Endothelial cell of umbilical vein (primary cell): ENCODE measurements around the gene CRIM1. TPM values are rescaled to one million over a fixed set of nuclear protein-coding genes. Genes with fewer than 3 reads are reported as not detected.

Experiments used
- BruUV-seq: library from RNA; stranded (reverse); fragments of 400-500 nt; replicated peaks from 2 replicates; lab custom pipeline; 2021; lab: Mats Ljungman, UMichigan
- CTCF ChIA-PET: fragments of 300-600, 350-600 bp; sonication (Branson Sonifier 250); formaldehyde crosslinking; loops from one replicate; lab custom pipeline; 2021; ENCODE audit warnings: antibody characterized with exemption, inconsistent platforms; lab: Charles Lee
- POLR2A ChIA-PET: fragments of 300-600, 350-600 bp; sonication (Branson Sonifier 250); formaldehyde crosslinking; loops from one replicate; lab custom pipeline; 2021; ENCODE audit warnings: antibody characterized with exemption, inconsistent platforms; lab: Charles Lee
- DNase-seq: peaks from one replicate; pipeline ENCODE4 v3.0.0-alpha.2; 2011; ENCODE audit warnings: low read depth, low spot score
- FAIRE-seq: peaks from 2 replicates; lab custom pipeline; 2011; peaks lifted over from hg19 to GRCh38; lab: Jason Lieb, UNC
- H2AFZ ChIP-seq: 2 replicates; pipeline ENCODE4 v1.6.0; 2012; ENCODE audit warnings: low read depth, low read length, control low read depth, inconsistent platforms
- H3K27ac ChIP-seq: 2 replicates; pipeline ENCODE4 v1.5.1; 2011; ENCODE audit warnings: low read depth, mild to moderate bottlenecking, control low read depth, low read length, moderate library complexity; ENCODE audit not compliant: insufficient read depth
- H3K27me3 ChIP-seq, 2 experiments: 2 replicates each; pipeline versions ENCODE4 v1.6.0 to v1.6.1; 2011; ENCODE audit warnings: low read length in 2 of 2, mixed read lengths in 1 of 2; ENCODE audit not compliant: control insufficient read depth in 2 of 2, insufficient read depth in 2 of 2
- H3K36me3 ChIP-seq, 2 experiments: 2 replicates in 1 of 2; 3 replicates in 1 of 2; pipeline ENCODE4 v1.5.1; 2011; ENCODE audit warnings: low read length in 2 of 2, mild to moderate bottlenecking in 1 of 2, moderate library complexity in 1 of 2; ENCODE audit not compliant: control insufficient read depth in 2 of 2, insufficient read depth in 2 of 2; ENCODE audit errors: extremely low read depth in 1 of 2
- H3K4me1 ChIP-seq: 3 replicates; pipeline ENCODE4 v1.5.1; 2011; ENCODE audit warnings: mild to moderate bottlenecking, low read length; ENCODE audit not compliant: control insufficient read depth, insufficient read depth; ENCODE audit errors: extremely low read depth
- H3K4me2 ChIP-seq: 2 replicates; pipeline ENCODE4 v1.6.1; 2011; ENCODE audit warnings: low read length, control low read depth, mixed read lengths; ENCODE audit not compliant: insufficient read depth
- H3K4me3 ChIP-seq, 3 experiments: fragments of 200-600 bp in 1 of 3; sonication (generic), shearing (Covaris generic) in 1 of 3; replicated peaks in 1 of 3; 2 replicates each; pipeline ENCODE4 v1.5.1; 2011 to 2016; ENCODE audit warnings: control low read depth in 3 of 3, low read length in 3 of 3, mild to moderate bottlenecking in 2 of 3, inconsistent platforms in 1 of 3, low read depth in 1 of 3, moderate library complexity in 1 of 3; ENCODE audit not compliant: insufficient read depth in 1 of 3
- H3K79me2 ChIP-seq: 2 replicates; pipeline ENCODE4 v1.6.0; 2012; ENCODE audit warnings: low read length, inconsistent platforms; ENCODE audit not compliant: control insufficient read depth, insufficient read depth
- H3K9ac ChIP-seq: replicated peaks from 2 replicates; pipeline ENCODE3; 2011; ENCODE audit warnings: low read length, control low read depth; ENCODE audit not compliant: insufficient read depth; ENCODE audit errors: extremely low read depth
- H3K9me1 ChIP-seq: replicated peaks from 3 replicates; pipeline ENCODE4 v1.6.0; 2011; ENCODE audit warnings: mild to moderate bottlenecking, low read length; ENCODE audit not compliant: control insufficient read depth, insufficient read depth; ENCODE audit errors: extremely low read depth
- H3K9me3 ChIP-seq: replicated peaks from 2 replicates; pipeline ENCODE4 v1.5.1; 2012; ENCODE audit warnings: low read length, inconsistent platforms; ENCODE audit not compliant: control insufficient read depth, insufficient read depth
- H4K20me1 ChIP-seq: replicated peaks from 2 replicates; pipeline ENCODE3; 2011; ENCODE audit warnings: mild to moderate bottlenecking, low read length; ENCODE audit not compliant: control insufficient read depth, insufficient read depth; ENCODE audit errors: extremely low read depth
- CTCF ChIP-seq, 2 donors: IDR thresholded peaks; 1 replicate in 1 of 2; 2 replicates in 1 of 2; pipeline ENCODE4 v1.5.1; 2011; ENCODE audit warnings: low read length in 2 of 2, mild to moderate bottlenecking in 2 of 2, moderate library complexity in 2 of 2, control low read depth in 1 of 2, inconsistent platforms in 1 of 2, low read depth in 1 of 2; ENCODE audit not compliant: insufficient read depth in 1 of 2; ENCODE audit errors: extremely low read depth in 1 of 2
- FOS ChIP-seq: IDR thresholded peaks from 2 replicates; pipeline ENCODE4 v1.6.1; 2011; ENCODE audit warnings: mild to moderate bottlenecking, low read length, moderate library complexity, borderline replicate concordance; ENCODE audit not compliant: insufficient read depth
- GATA2 ChIP-seq: IDR thresholded peaks from 2 replicates; pipeline ENCODE4 v1.7.0; 2011; ENCODE audit warnings: low read depth, mild to moderate bottlenecking, moderate library complexity, mixed read lengths, low read length; ENCODE audit not compliant: insufficient read length, insufficient read depth
- MYC ChIP-seq: IDR thresholded peaks from one replicate; pipeline ENCODE4 v1.6.1; 2011; ENCODE audit warnings: mild to moderate bottlenecking, low read depth, low read length
- POLR2A ChIP-seq: IDR thresholded peaks from 2 replicates; pipeline ENCODE4 v1.6.1; 2012; ENCODE audit warnings: low read depth, mild to moderate bottlenecking, control low read depth, low read length
- POLR2AphosphoS5 ChIP-seq: IDR thresholded peaks from 2 replicates; pipeline ENCODE4 v1.6.1; 2012; ENCODE audit warnings: low read depth, mild to moderate bottlenecking, control low read depth, low read length, moderate library complexity; ENCODE audit not compliant: insufficient read depth
- dilution Hi-C: fragments of 300-500 bp; cut with MboI; formaldehyde crosslinking; loops from one replicate; pipeline ENCODE4 v1.15.0; 2019; ENCODE audit warnings: low sequenced_read_pairs; ENCODE audit not compliant: extremely low pct_ligation_motif_present
- intact Hi-C: fragments of 100-400 bp; cut with micrococcal nuclease; formaldehyde crosslinking; loops from one replicate; pipeline ENCODE4 v1.10.0; 2022
- polyA plus RNA-seq, 4 experiments: library from polyadenylated mRNA; depleted of rRNA in 3 of 4; stranded (reverse) in 3 of 4; unstranded in 1 of 4; fragments of >200 nt; gene quantifications; 2 replicates each; pipeline versions ENCODE4 v1.2.1 to v1.2.3, GENCODE V29; 2011 to 2012; ENCODE audit warnings: missing spikeins in 1 of 4
- total RNA-seq: library from RNA; stranded (reverse); gene quantifications from 2 replicates; pipeline ENCODE4 v1.2.3, GENCODE V29; 2021

The CRIM1 gene
- total and polyA plus RNA-seq, 2 donors (not counting 3 experiments of a cell fraction or from before 2014, with no cell fraction given) = 422 to 649 TPM

- no peak overlapping the region for H3K27ac ChIP-seq
- no peak overlapping the region for H3K4me3 ChIP-seq
- POLR2A ChIA-PET = no interaction called here
- no peak for DNase-seq
- no peaks in the 10 kb centered on the region for H3K9me3 ChIP-seq
- H3K79me2 ChIP-seq = peaks cover 52% of the 10 kb centered on the region
- H3K9ac ChIP-seq = no peak overlapping the region
- no peak overlapping the region for H3K4me2 ChIP-seq
- no TSS peak for BruUV-seq
- no peak for TF ChIP-seq GATA2
- TF ChIP-seq MYC = no peak
- no peak for TF ChIP-seq POLR2AphosphoS5
- no peak for TF ChIP-seq POLR2A
- no peaks in the 10 kb centered on the region for H3K9me1 ChIP-seq
- H3K4me1 ChIP-seq = peaks cover 47% of the 10 kb centered on the region
- no peaks in the 10 kb centered on the region for H3K27me3 ChIP-seq
- peaks cover 15 to 20% of the 10 kb centered on the region in 2 experiments for H3K36me3 ChIP-seq
- dilution Hi-C loops (no loop called here), intact Hi-C loops (no loop called here)
- no peak overlapping the region for H2AFZ ChIP-seq
- CTCF ChIA-PET = interaction anchor here (0.8 to 7.1 kb wide), 5 partner anchors 13 to 118 kb away, joined by 3 to 42 read pairs (median 4); no protein-coding TSS in a partner anchor
- FAIRE-seq = no peak
- H4K20me1 ChIP-seq = no peaks in the 10 kb centered on the region
Observed at GRCh38 chr2:36554531-36554930, 199.0 kb downstream of the CRIM1 start.

- Histone ChIP-seq H3K9me3 (no peaks in the 10 kb centered on the region), H3K27me3 (no peaks in the 10 kb centered on the region), H3K4me1 (peaks cover 51% of the 10 kb centered on the region), H3K79me2 (peaks cover 62% of the 10 kb centered on the region), H3K9me1 (no peaks in the 10 kb centered on the region), H3K4me2 (no peak overlapping the region), H3K4me3 (no peak overlapping the region), H2AFZ (no peak overlapping the region), H4K20me1 (no peaks in the 10 kb centered on the region), H3K27ac (peak overlapping the region; percentile 46), H3K36me3 (peaks cover 9 to 20% of the 10 kb centered on the region in 2 experiments), H3K9ac (no peak overlapping the region)
- intact Hi-C loops (no loop called here), dilution Hi-C loops (no loop called here)
- POLR2A ChIA-PET = interaction anchor here (1.4 kb wide), 1 partner anchor 13 kb away, joined by 6 read pairs; no protein-coding TSS in a partner anchor
- no peak for TF ChIP-seq CTCF (IDR thresholded peaks at IDR 0.05; ENCODE audit: extremely low read depth in 1 of 2, insufficient read depth in 1 of 2, low read depth in 1 of 2, low read length in 2 of 2)
- TF ChIP-seq FOS = no peak
- CTCF ChIA-PET = interaction anchor here (0.8 to 3.9 kb wide), 5 partner anchors 11 to 203 kb away, joined by 3 to 12 read pairs (median 8); no protein-coding TSS in a partner anchor
- no peak for FAIRE-seq
- no peak for DNase-seq
- no TSS peak for BruUV-seq
Observed at GRCh38 chr2:36555789-36556188, 200.2 kb downstream of the CRIM1 start.
